Measurements from ENCODE around the gene KRTAP10-11.

- no peak for TF ChIP-seq CTCF (IDR thresholded peaks at IDR 0.05)
- no peak for TF ChIP-seq POLR2A (IDR thresholded peaks at IDR 0.05)
Measured at GRCh38 chr21:44623575-44623974, 22.6 kb upstream of the KRTAP10-11 start.
